Suprapubic skin (tissue), 4 donors: ENCODE data around the gene NXPH2. TPM values are rescaled to one million over a fixed set of nuclear protein-coding genes. Genes with fewer than 3 reads are reported as not detected.

Experiments used
- DNase-seq, 2 donors: peaks; one replicate each; pipeline ENCODE4 v3.0.0-alpha.2; 2019; ENCODE audit warnings: low spot score in 2 of 2
- H3K27ac ChIP-seq: fragments of 200-600 bp; sonication (generic); one replicate; pipeline ENCODE4 v1.5.1; 2019
- H3K27me3 ChIP-seq: fragments of 200-600 bp; sonication (generic); one replicate; pipeline ENCODE4 v1.5.1; 2019
- H3K36me3 ChIP-seq: fragments of 200-600 bp; sonication (generic); one replicate; pipeline ENCODE4 v1.5.1; 2019
- H3K4me1 ChIP-seq: fragments of 200-600 bp; sonication (generic); one replicate; pipeline ENCODE4 v1.5.1; 2019
- H3K4me3 ChIP-seq: fragments of 200-600 bp; sonication (generic); one replicate; pipeline ENCODE4 v1.5.1; 2019; ENCODE audit warnings: mild to moderate bottlenecking
- H3K9me3 ChIP-seq: fragments of 200-600 bp; sonication (generic); one replicate; pipeline ENCODE4 v1.5.1; 2019
- CTCF ChIP-seq, 2 donors: fragments of 200-600 bp in 1 of 2; fragments of 450-650 bp in 1 of 2; sonication (generic) in 1 of 2; IDR thresholded peaks; one replicate each; pipeline ENCODE4 v1.5.1; 2016 to 2019; ENCODE audit warnings: antibody characterized with exemption in 2 of 2, mild to moderate bottlenecking in 1 of 2, moderate library complexity in 1 of 2
- EP300 ChIP-seq: sonication (generic); formaldehyde crosslinking; IDR thresholded peaks from one replicate; pipeline ENCODE4 v1.6.1; 2017; ENCODE audit warnings: antibody characterized with exemption
- POLR2A ChIP-seq, 2 donors: fragments of 450-650 bp; IDR thresholded peaks; one replicate each; pipeline ENCODE4 v1.6.1; 2017; ENCODE audit warnings: antibody characterized with exemption in 2 of 2, mild to moderate bottlenecking in 2 of 2, moderate library complexity in 2 of 2
- POLR2AphosphoS5 ChIP-seq, 3 donors: sonication (generic); formaldehyde crosslinking; IDR thresholded peaks; one replicate each; pipeline ENCODE4 v1.6.1; 2017; ENCODE audit warnings: antibody characterized with exemption in 3 of 3
- WGBS: methylation state at CpG from one replicate; pipeline ENCODE4 v1.1.5; 2018; 5-methylcytosine and 5-hydroxymethylcytosine counted together
- total RNA-seq, 4 donors: library from RNA; depleted of rRNA; stranded (reverse); fragments of >200 nt; gene quantifications; one replicate each; pipeline ENCODE4 v1.1.0, GENCODE V29; 2016

Gene NXPH2
- total RNA-seq, 4 donors from 2014 or later: not detected

GRCh38 chr2:138700716-138701115 is 79.5 kb downstream of the NXPH2 start:
- TF ChIP-seq CTCF (IDR thresholded peaks at IDR 0.05) (no peak), EP300 (no peak), POLR2AphosphoS5 (IDR thresholded peaks at IDR 0.05) (no peak), POLR2A (IDR thresholded peaks at IDR 0.05) (no peak)
- H3K36me3 ChIP-seq: no peaks in the 10 kb centered on the region
- no peaks in the 10 kb centered on the region for H3K9me3 ChIP-seq
- no peak overlapping the region for H3K27ac ChIP-seq
- H3K4me1 ChIP-seq: no peaks in the 10 kb centered on the region
- no peaks in the 10 kb centered on the region for H3K27me3 ChIP-seq
- WGBS: 74% methylated on average over 8 of the region's 8 CpGs
- no peak overlapping the region for H3K4me3 ChIP-seq
- no peak for DNase-seq

GRCh38 chr2:138699421-138699820 is 80.8 kb downstream of the NXPH2 start:
- WGBS: 78% methylated on average over 8 of the region's 8 CpGs
- no peak overlapping the region for H3K4me3 ChIP-seq
- TF ChIP-seq EP300 (no peak), CTCF (IDR thresholded peaks at IDR 0.05) (no peak), POLR2AphosphoS5 (IDR thresholded peaks at IDR 0.05) (no peak), POLR2A (IDR thresholded peaks at IDR 0.05) (no peak)
- H3K9me3 ChIP-seq: no peaks in the 10 kb centered on the region
- no peak overlapping the region for H3K27ac ChIP-seq
- H3K27me3 ChIP-seq: no peaks in the 10 kb centered on the region
- no peak for DNase-seq
- no peaks in the 10 kb centered on the region for H3K4me1 ChIP-seq
- H3K36me3 ChIP-seq: no peaks in the 10 kb centered on the region

GRCh38 chr2:138698428-138698827 is 81.8 kb downstream of the NXPH2 start:
- WGBS: 90% methylated on average over 6 of the region's 6 CpGs
- no peak for DNase-seq
- TF ChIP-seq EP300 (no peak), POLR2A (IDR thresholded peaks at IDR 0.05) (no peak), CTCF (IDR thresholded peaks at IDR 0.05) (no peak)
- no peaks in the 10 kb centered on the region for H3K9me3 ChIP-seq
- no peak overlapping the region for H3K4me3 ChIP-seq
- no peaks in the 10 kb centered on the region for H3K4me1 ChIP-seq
- H3K27me3 ChIP-seq: no peaks in the 10 kb centered on the region
- no peaks in the 10 kb centered on the region for H3K36me3 ChIP-seq
- H3K27ac ChIP-seq: no peak overlapping the region

GRCh38 chr2:138691667-138692066 is 88.5 kb downstream of the NXPH2 start:
- no peaks in the 10 kb centered on the region for H3K27me3 ChIP-seq
- WGBS: 100% methylated on average over 1 of the region's 1 CpG

GRCh38 chr2:138689705-138690104 is 90.5 kb downstream of the NXPH2 start:
- 39% methylated on average over 4 of the region's 4 CpGs for WGBS
- H3K36me3 ChIP-seq: no peaks in the 10 kb centered on the region
- no peaks in the 10 kb centered on the region for H3K4me1 ChIP-seq
- no peak overlapping the region for H3K27ac ChIP-seq
- no peak for TF ChIP-seq POLR2A (IDR thresholded peaks at IDR 0.05)
- TF ChIP-seq EP300: no peak
- no peak for TF ChIP-seq CTCF (IDR thresholded peaks at IDR 0.05)
- TF ChIP-seq POLR2AphosphoS5 (IDR thresholded peaks at IDR 0.05): no peak
- no peak for DNase-seq
- H3K9me3 ChIP-seq: no peaks in the 10 kb centered on the region
- no peaks in the 10 kb centered on the region for H3K27me3 ChIP-seq
- H3K4me3 ChIP-seq: no peak overlapping the region

More at GRCh38 chr2:138691667-138692066, 88.5 kb downstream of the NXPH2 start:
- Histone ChIP-seq H3K4me3 (no peak overlapping the region), H3K36me3 (no peaks in the 10 kb centered on the region), H3K9me3 (no peaks in the 10 kb centered on the region), H3K4me1 (no peaks in the 10 kb centered on the region), H3K27ac (no peak overlapping the region)
- no peak for DNase-seq
- TF ChIP-seq POLR2AphosphoS5 (IDR thresholded peaks at IDR 0.05): no peak
- no peak for TF ChIP-seq EP300
- TF ChIP-seq CTCF (IDR thresholded peaks at IDR 0.05): no peak
- TF ChIP-seq POLR2A (IDR thresholded peaks at IDR 0.05): no peak
